Endothelial cell of umbilical vein (primary cell): Measurements from ENCODE around the gene RHOH. TPM values are rescaled to one million over a fixed set of nuclear protein-coding genes. Genes with fewer than 3 reads are reported as not detected.

Experiments used
- BruUV-seq: library from RNA; stranded (reverse); fragments of 400-500 nt; replicated peaks from 2 replicates; lab custom pipeline; 2021; lab: Mats Ljungman, UMichigan
- CTCF ChIA-PET: fragments of 300-600, 350-600 bp; sonication (Branson Sonifier 250); formaldehyde crosslinking; loops from one replicate; lab custom pipeline; 2021; ENCODE audit warnings: antibody characterized with exemption, inconsistent platforms; lab: Charles Lee
- POLR2A ChIA-PET: fragments of 300-600, 350-600 bp; sonication (Branson Sonifier 250); formaldehyde crosslinking; loops from one replicate; lab custom pipeline; 2021; ENCODE audit warnings: antibody characterized with exemption, inconsistent platforms; lab: Charles Lee
- DNase-seq: peaks from one replicate; pipeline ENCODE4 v3.0.0-alpha.2; 2011; ENCODE audit warnings: low read depth, low spot score
- FAIRE-seq: peaks from 2 replicates; lab custom pipeline; 2011; peaks lifted over from hg19 to GRCh38; lab: Jason Lieb, UNC
- H2AFZ ChIP-seq: 2 replicates; pipeline ENCODE4 v1.6.0; 2012; ENCODE audit warnings: low read depth, low read length, control low read depth, inconsistent platforms
- H3K27ac ChIP-seq: 2 replicates; pipeline ENCODE4 v1.5.1; 2011; ENCODE audit warnings: low read depth, mild to moderate bottlenecking, control low read depth, low read length, moderate library complexity; ENCODE audit not compliant: insufficient read depth
- H3K27me3 ChIP-seq, 2 experiments: 2 replicates each; pipeline versions ENCODE4 v1.6.0 to v1.6.1; 2011; ENCODE audit warnings: low read length in 2 of 2, mixed read lengths in 1 of 2; ENCODE audit not compliant: control insufficient read depth in 2 of 2, insufficient read depth in 2 of 2
- H3K36me3 ChIP-seq, 2 experiments: 2 replicates in 1 of 2; 3 replicates in 1 of 2; pipeline ENCODE4 v1.5.1; 2011; ENCODE audit warnings: low read length in 2 of 2, mild to moderate bottlenecking in 1 of 2, moderate library complexity in 1 of 2; ENCODE audit not compliant: control insufficient read depth in 2 of 2, insufficient read depth in 2 of 2; ENCODE audit errors: extremely low read depth in 1 of 2
- H3K4me1 ChIP-seq: 3 replicates; pipeline ENCODE4 v1.5.1; 2011; ENCODE audit warnings: mild to moderate bottlenecking, low read length; ENCODE audit not compliant: control insufficient read depth, insufficient read depth; ENCODE audit errors: extremely low read depth
- H3K4me2 ChIP-seq: 2 replicates; pipeline ENCODE4 v1.6.1; 2011; ENCODE audit warnings: low read length, control low read depth, mixed read lengths; ENCODE audit not compliant: insufficient read depth
- H3K4me3 ChIP-seq, 3 experiments: fragments of 200-600 bp in 1 of 3; sonication (generic), shearing (Covaris generic) in 1 of 3; replicated peaks in 1 of 3; 2 replicates each; pipeline ENCODE4 v1.5.1; 2011 to 2016; ENCODE audit warnings: control low read depth in 3 of 3, low read length in 3 of 3, mild to moderate bottlenecking in 2 of 3, inconsistent platforms in 1 of 3, low read depth in 1 of 3, moderate library complexity in 1 of 3; ENCODE audit not compliant: insufficient read depth in 1 of 3
- H3K79me2 ChIP-seq: 2 replicates; pipeline ENCODE4 v1.6.0; 2012; ENCODE audit warnings: low read length, inconsistent platforms; ENCODE audit not compliant: control insufficient read depth, insufficient read depth
- H3K9ac ChIP-seq: replicated peaks from 2 replicates; pipeline ENCODE3; 2011; ENCODE audit warnings: low read length, control low read depth; ENCODE audit not compliant: insufficient read depth; ENCODE audit errors: extremely low read depth
- H3K9me1 ChIP-seq: replicated peaks from 3 replicates; pipeline ENCODE4 v1.6.0; 2011; ENCODE audit warnings: mild to moderate bottlenecking, low read length; ENCODE audit not compliant: control insufficient read depth, insufficient read depth; ENCODE audit errors: extremely low read depth
- H3K9me3 ChIP-seq: replicated peaks from 2 replicates; pipeline ENCODE4 v1.5.1; 2012; ENCODE audit warnings: low read length, inconsistent platforms; ENCODE audit not compliant: control insufficient read depth, insufficient read depth
- H4K20me1 ChIP-seq: replicated peaks from 2 replicates; pipeline ENCODE3; 2011; ENCODE audit warnings: mild to moderate bottlenecking, low read length; ENCODE audit not compliant: control insufficient read depth, insufficient read depth; ENCODE audit errors: extremely low read depth
- EZH2 ChIP-seq: IDR thresholded peaks from 2 replicates; pipeline ENCODE4 v1.6.1; 2012; ENCODE audit warnings: borderline replicate concordance, low read depth, mild to moderate bottlenecking, moderate library complexity, low read length, inconsistent platforms; ENCODE audit not compliant: severe bottlenecking
- FOS ChIP-seq: IDR thresholded peaks from 2 replicates; pipeline ENCODE4 v1.6.1; 2011; ENCODE audit warnings: mild to moderate bottlenecking, low read length, moderate library complexity, borderline replicate concordance; ENCODE audit not compliant: insufficient read depth
- GATA2 ChIP-seq: IDR thresholded peaks from 2 replicates; pipeline ENCODE4 v1.7.0; 2011; ENCODE audit warnings: low read depth, mild to moderate bottlenecking, moderate library complexity, mixed read lengths, low read length; ENCODE audit not compliant: insufficient read length, insufficient read depth
- JUN ChIP-seq: IDR thresholded peaks from 2 replicates; pipeline ENCODE4 v1.6.1; 2011; ENCODE audit warnings: borderline replicate concordance, low read depth; ENCODE audit not compliant: insufficient read length, insufficient read depth
- MYC ChIP-seq: IDR thresholded peaks from one replicate; pipeline ENCODE4 v1.6.1; 2011; ENCODE audit warnings: mild to moderate bottlenecking, low read depth, low read length
- POLR2A ChIP-seq: IDR thresholded peaks from 2 replicates; pipeline ENCODE4 v1.6.1; 2012; ENCODE audit warnings: low read depth, mild to moderate bottlenecking, control low read depth, low read length
- POLR2AphosphoS5 ChIP-seq: IDR thresholded peaks from 2 replicates; pipeline ENCODE4 v1.6.1; 2012; ENCODE audit warnings: low read depth, mild to moderate bottlenecking, control low read depth, low read length, moderate library complexity; ENCODE audit not compliant: insufficient read depth
- dilution Hi-C: fragments of 300-500 bp; cut with MboI; formaldehyde crosslinking; loops from one replicate; pipeline ENCODE4 v1.15.0; 2019; ENCODE audit warnings: low sequenced_read_pairs; ENCODE audit not compliant: extremely low pct_ligation_motif_present
- intact Hi-C: fragments of 100-400 bp; cut with micrococcal nuclease; formaldehyde crosslinking; loops from one replicate; pipeline ENCODE4 v1.10.0; 2022
- polyA plus RNA-seq, 4 experiments: library from polyadenylated mRNA; depleted of rRNA in 3 of 4; stranded (reverse) in 3 of 4; unstranded in 1 of 4; fragments of >200 nt; gene quantifications; 2 replicates each; pipeline versions ENCODE4 v1.2.1 to v1.2.3, GENCODE V29; 2011 to 2012; ENCODE audit warnings: missing spikeins in 1 of 4
- total RNA-seq: library from RNA; stranded (reverse); gene quantifications from 2 replicates; pipeline ENCODE4 v1.2.3, GENCODE V29; 2021
- TF ChIP-seq, protein P1 (sequence below), 2 donors: IDR thresholded peaks; 1 replicate in 1 of 2; 2 replicates in 1 of 2; pipeline ENCODE4 v1.5.1; 2011; ENCODE audit warnings: low read length in 2 of 2, mild to moderate bottlenecking in 2 of 2, moderate library complexity in 2 of 2, control low read depth in 1 of 2, inconsistent platforms in 1 of 2, low read depth in 1 of 2; ENCODE audit not compliant: insufficient read depth in 1 of 2; ENCODE audit errors: extremely low read depth in 1 of 2
- TF ChIP-seq, protein P2 (sequence below): IDR thresholded peaks from 2 replicates; pipeline ENCODE4 v1.6.1; 2011; ENCODE audit not compliant: insufficient read depth, insufficient read length

The RHOH gene
- total and polyA plus RNA-seq, 2 donors (not counting 3 experiments of a cell fraction or from before 2014, with no cell fraction given): not detected

DNA sequence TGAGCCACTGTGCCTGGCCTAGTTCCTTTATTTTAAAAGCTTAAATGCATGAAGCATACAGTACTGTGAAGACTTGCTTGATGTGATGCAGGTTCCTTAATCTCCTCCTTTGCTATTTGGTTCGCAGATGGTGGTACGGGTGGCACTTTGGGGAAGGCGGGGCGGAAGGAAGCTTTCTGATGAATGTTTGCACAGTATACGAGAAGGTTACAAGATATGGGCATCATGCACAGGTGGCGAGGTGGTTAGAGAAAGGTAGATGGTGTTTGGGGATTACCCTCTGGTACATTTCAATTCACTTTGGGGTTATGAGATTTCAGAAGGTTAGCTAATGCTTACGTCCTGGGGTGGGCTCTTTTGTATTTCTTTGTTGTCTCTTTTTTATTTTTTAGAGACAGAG lies 17.2 kb downstream of the RHOH start:
- H3K9ac ChIP-seq: no peak overlapping the region
- no peaks in the 10 kb centered on the region for H3K9me3 ChIP-seq
- H3K79me2 ChIP-seq: no peaks in the 10 kb centered on the region
- no peaks in the 10 kb centered on the region for H3K9me1 ChIP-seq
- no peaks in the 10 kb centered on the region for H3K4me1 ChIP-seq
- intact Hi-C loops (no loop called here), dilution Hi-C loops (no loop called here)
- FAIRE-seq (no peak), DNase-seq (no peak)
- no peaks in the 10 kb centered on the region for H3K36me3 ChIP-seq
- TF ChIP-seq POLR2AphosphoS5: no peak
- TF ChIP-seq EZH2: no peak
- TF ChIP-seq, protein P1, sequence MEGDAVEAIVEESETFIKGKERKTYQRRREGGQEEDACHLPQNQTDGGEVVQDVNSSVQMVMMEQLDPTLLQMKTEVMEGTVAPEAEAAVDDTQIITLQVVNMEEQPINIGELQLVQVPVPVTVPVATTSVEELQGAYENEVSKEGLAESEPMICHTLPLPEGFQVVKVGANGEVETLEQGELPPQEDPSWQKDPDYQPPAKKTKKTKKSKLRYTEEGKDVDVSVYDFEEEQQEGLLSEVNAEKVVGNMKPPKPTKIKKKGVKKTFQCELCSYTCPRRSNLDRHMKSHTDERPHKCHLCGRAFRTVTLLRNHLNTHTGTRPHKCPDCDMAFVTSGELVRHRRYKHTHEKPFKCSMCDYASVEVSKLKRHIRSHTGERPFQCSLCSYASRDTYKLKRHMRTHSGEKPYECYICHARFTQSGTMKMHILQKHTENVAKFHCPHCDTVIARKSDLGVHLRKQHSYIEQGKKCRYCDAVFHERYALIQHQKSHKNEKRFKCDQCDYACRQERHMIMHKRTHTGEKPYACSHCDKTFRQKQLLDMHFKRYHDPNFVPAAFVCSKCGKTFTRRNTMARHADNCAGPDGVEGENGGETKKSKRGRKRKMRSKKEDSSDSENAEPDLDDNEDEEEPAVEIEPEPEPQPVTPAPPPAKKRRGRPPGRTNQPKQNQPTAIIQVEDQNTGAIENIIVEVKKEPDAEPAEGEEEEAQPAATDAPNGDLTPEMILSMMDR (IDR thresholded peaks at IDR 0.05; ENCODE audit: extremely low read depth in 1 of 2, insufficient read depth in 1 of 2, low read depth in 1 of 2, low read length in 2 of 2): no peak
- TF ChIP-seq GATA2: no peak
- no peak for TF ChIP-seq POLR2A
- TF ChIP-seq, protein P2, sequence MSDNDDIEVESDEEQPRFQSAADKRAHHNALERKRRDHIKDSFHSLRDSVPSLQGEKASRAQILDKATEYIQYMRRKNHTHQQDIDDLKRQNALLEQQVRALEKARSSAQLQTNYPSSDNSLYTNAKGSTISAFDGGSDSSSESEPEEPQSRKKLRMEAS: no peak
- no peak for TF ChIP-seq JUN
- no peak for TF ChIP-seq FOS
- TF ChIP-seq MYC: no peak
- H3K4me3 ChIP-seq: no peak overlapping the region
- no peaks in the 10 kb centered on the region for H4K20me1 ChIP-seq
- H2AFZ ChIP-seq: no peak overlapping the region
- no TSS peak for BruUV-seq
- no peak overlapping the region for H3K27ac ChIP-seq
- POLR2A ChIA-PET: no interaction called here
- CTCF ChIA-PET: no interaction called here
- peaks cover 0 to 1% of the 10 kb centered on the region in 2 experiments for H3K27me3 ChIP-seq
- H3K4me2 ChIP-seq: no peak overlapping the region
